Natural killer cell (primary cell): ENCODE results near the gene ITGA5. TPM values are rescaled to one million over a fixed set of nuclear protein-coding genes. Genes with fewer than 3 reads are reported as not detected.

ENCODE experiments used
- ATAC-seq, 3 donors: fragments of 150-1000 bp in 2 of 3; fragments of 200-7000 bp in 1 of 3; cut with Tn5 transposase; 1 replicate in 1 of 3; 2 replicates in 2 of 3; pipeline ENCODE4 v1.10.0; 2021; ENCODE audit warnings: mild to moderate bottlenecking in 2 of 3, moderate library complexity in 2 of 3
- DNase-seq, 2 donors: peaks; one replicate each; pipeline versions ENCODE4 v3.0.0 to v3.0.0-alpha.2; 2013 to 2021; ENCODE audit warnings: mixed read lengths in 1 of 2
- H3K27ac ChIP-seq: one replicate; pipeline ENCODE4 v1.5.1; 2013; ENCODE audit warnings: mild to moderate bottlenecking, low read length
- H3K27me3 ChIP-seq: one replicate; pipeline ENCODE4 v1.6.1; 2013; ENCODE audit warnings: low read length; ENCODE audit not compliant: control insufficient read depth, insufficient read depth
- H3K36me3 ChIP-seq: one replicate; pipeline ENCODE4 v1.6.1; 2013; ENCODE audit warnings: low read length; ENCODE audit not compliant: control insufficient read depth, insufficient read depth
- H3K4me1 ChIP-seq: one replicate; pipeline ENCODE4 v1.6.1; 2013; ENCODE audit warnings: low read length; ENCODE audit not compliant: control insufficient read depth, insufficient read depth
- H3K4me3 ChIP-seq: one replicate; pipeline ENCODE4 v1.5.1; 2013; ENCODE audit warnings: low read length
- H3K9me3 ChIP-seq: one replicate; pipeline ENCODE4 v1.6.1; 2013; ENCODE audit warnings: low read length; ENCODE audit not compliant: control insufficient read depth, insufficient read depth
- H3K27ac Mint-ChIP-seq, 2 donors: one replicate each; pipeline ENCODE4 v1.8.0; 2022; ENCODE audit warnings: mild to moderate bottlenecking in 2 of 2, mixed read lengths in 2 of 2, moderate library complexity in 1 of 2
- H3K27me3 Mint-ChIP-seq, 2 donors: one replicate each; pipeline ENCODE4 v1.8.0; 2022; ENCODE audit warnings: low read depth in 2 of 2, mixed read lengths in 2 of 2
- H3K36me3 Mint-ChIP-seq: one replicate; pipeline ENCODE4 v1.8.0; 2022; ENCODE audit warnings: mixed read lengths
- H3K4me1 Mint-ChIP-seq, 2 donors: one replicate each; pipeline ENCODE4 v1.8.0; 2022; ENCODE audit warnings: mixed read lengths in 2 of 2
- H3K4me3 Mint-ChIP-seq: one replicate; pipeline ENCODE4 v1.8.0; 2022; ENCODE audit warnings: mild to moderate bottlenecking, moderate library complexity, mixed read lengths
- H3K9me3 Mint-ChIP-seq, 2 donors: one replicate each; pipeline ENCODE4 v1.8.0; 2022; ENCODE audit warnings: mixed read lengths in 2 of 2
- WGBS: methylation state at CpG from one replicate; pipeline ENCODE4 v1.1.7; 2013; ENCODE audit warnings: missing lambda C conversion rate; ENCODE audit not compliant: insufficient coverage; 5-methylcytosine and 5-hydroxymethylcytosine counted together
- intact Hi-C: fragments of 100-400 bp; cut with micrococcal nuclease; formaldehyde crosslinking; loops from one replicate; pipeline ENCODE4 v1.14.2; 2022
- total RNA-seq, 4 donors: library from RNA; stranded (reverse); fragments of 120-200 nt in 1 of 4; gene quantifications; one replicate each; pipeline versions ENCODE4 v1.2.3 to v1.2.4, GENCODE V29; 2013 to 2022
- TF ChIP-seq, protein P1 (sequence below): fragments of 200-600 bp; IDR thresholded peaks from one replicate; pipeline ENCODE4 v1.8.0; 2022; ENCODE audit warnings: antibody characterized with exemption

Gene ITGA5
- total RNA-seq, 3 donors from 2014 or later (not counting 1 experiment from before 2014, with no cell fraction given): 177 to 232 (median 207) TPM

DNA sequence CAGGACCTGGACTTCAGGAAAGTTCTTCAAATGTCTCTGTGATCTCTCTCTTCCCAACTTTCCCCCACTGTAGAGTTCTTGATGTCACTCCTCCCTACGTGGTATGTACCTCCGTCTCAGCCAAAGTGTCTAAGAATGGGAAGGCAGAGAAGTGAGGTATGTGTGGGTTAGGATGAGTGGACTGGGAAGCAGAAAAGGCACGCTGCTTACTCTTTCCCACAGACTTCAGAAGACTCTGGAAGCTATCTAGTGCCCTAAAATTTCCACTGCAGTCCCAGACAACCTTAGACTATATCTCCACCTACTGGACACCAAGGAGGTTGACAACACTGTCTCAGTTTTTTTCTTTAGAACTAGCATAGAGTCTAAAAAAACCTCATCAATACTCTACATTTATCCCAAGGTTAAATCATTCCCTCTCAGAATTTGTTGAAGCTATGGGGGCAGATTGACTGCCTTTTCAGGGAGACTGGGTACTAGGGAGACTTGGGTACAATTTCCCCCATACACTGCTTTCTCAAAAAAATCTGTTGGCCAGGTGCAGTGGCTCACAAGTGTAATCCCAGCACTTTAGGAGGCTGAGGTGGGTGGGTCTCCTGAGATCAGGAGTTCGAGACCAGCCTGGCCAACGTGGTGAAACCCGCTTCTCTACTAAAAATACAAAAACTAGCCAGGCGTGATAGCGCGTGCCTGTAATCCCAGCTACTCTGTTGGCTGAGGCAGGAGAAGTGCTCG, 20.6 kb upstream of the ITGA5 start:
- peak overlapping the region; percentile 29 to 70 for H3K27ac Mint-ChIP-seq
- peak in 1 of 2 donors; percentile 78 for DNase-seq

DNA sequence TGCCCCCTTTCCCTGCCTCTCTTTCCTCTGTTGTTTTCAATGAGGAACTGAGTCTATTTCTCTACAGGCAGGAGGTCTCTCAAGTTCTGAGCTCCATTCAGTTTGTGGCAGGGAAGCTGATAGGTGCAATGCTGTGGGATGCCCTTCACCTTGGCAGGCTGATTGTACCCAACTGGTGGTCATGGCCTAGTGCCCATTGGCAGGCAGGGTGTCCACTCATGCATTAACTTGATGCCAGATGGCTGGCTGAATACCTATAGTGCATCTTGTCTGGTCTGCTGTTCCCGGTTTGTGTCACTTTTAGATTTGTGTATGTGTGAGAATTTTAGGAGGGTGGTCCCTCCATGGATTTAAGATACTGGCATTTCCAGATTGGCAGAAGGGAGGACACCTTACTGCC, 20.0 kb upstream of the ITGA5 start:
- H3K27me3 ChIP-seq: no peaks in the 10 kb centered on the region
- Mint-ChIP-seq H3K4me3 (no peak overlapping the region), H3K27ac (peak overlapping the region; percentile 29 to 70), H3K27me3 (no peaks in the 10 kb centered on the region), H3K36me3 (no peaks in the 10 kb centered on the region), H3K4me1 (peaks cover 30% of the 10 kb centered on the region in 2 donors), H3K9me3 (no peaks in the 10 kb centered on the region)
- peaks cover 3% of the 10 kb centered on the region for H3K4me1 ChIP-seq
- H3K36me3 ChIP-seq: no peaks in the 10 kb centered on the region
- ATAC-seq (no peak), DNase-seq (peak in 1 of 2 donors; percentile 19)
- no peak overlapping the region for H3K27ac ChIP-seq
- TF ChIP-seq, protein P1, sequence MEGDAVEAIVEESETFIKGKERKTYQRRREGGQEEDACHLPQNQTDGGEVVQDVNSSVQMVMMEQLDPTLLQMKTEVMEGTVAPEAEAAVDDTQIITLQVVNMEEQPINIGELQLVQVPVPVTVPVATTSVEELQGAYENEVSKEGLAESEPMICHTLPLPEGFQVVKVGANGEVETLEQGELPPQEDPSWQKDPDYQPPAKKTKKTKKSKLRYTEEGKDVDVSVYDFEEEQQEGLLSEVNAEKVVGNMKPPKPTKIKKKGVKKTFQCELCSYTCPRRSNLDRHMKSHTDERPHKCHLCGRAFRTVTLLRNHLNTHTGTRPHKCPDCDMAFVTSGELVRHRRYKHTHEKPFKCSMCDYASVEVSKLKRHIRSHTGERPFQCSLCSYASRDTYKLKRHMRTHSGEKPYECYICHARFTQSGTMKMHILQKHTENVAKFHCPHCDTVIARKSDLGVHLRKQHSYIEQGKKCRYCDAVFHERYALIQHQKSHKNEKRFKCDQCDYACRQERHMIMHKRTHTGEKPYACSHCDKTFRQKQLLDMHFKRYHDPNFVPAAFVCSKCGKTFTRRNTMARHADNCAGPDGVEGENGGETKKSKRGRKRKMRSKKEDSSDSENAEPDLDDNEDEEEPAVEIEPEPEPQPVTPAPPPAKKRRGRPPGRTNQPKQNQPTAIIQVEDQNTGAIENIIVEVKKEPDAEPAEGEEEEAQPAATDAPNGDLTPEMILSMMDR: no peak
- no peak overlapping the region for H3K4me3 ChIP-seq
- no peaks in the 10 kb centered on the region for H3K9me3 ChIP-seq
- 100% methylated on average over 1 of the region's 1 CpG for WGBS
- intact Hi-C loops: loop anchor here (1.0 kb wide), 1 partner anchor 40 kb away; no protein-coding TSS in a partner anchor

More for the DNA sequence above, 20.6 kb upstream of the ITGA5 start:
- intact Hi-C loops: loop anchor here (1.0 kb wide), 1 partner anchor 40 kb away; no protein-coding TSS in a partner anchor
- Histone ChIP-seq H3K4me3 (no peak overlapping the region), H3K4me1 (peaks cover 3% of the 10 kb centered on the region), H3K27ac (no peak overlapping the region), H3K27me3 (no peaks in the 10 kb centered on the region), H3K36me3 (no peaks in the 10 kb centered on the region), H3K9me3 (no peaks in the 10 kb centered on the region)
- H3K4me3 Mint-ChIP-seq: no peak overlapping the region
- H3K4me1 Mint-ChIP-seq: peaks cover 30% of the 10 kb centered on the region in 2 donors
- H3K9me3 Mint-ChIP-seq: no peaks in the 10 kb centered on the region
- no peaks in the 10 kb centered on the region for H3K27me3 Mint-ChIP-seq
- peak; percentile 85 to 92 (median 91) for ATAC-seq
- no peaks in the 10 kb centered on the region for H3K36me3 Mint-ChIP-seq
- 64% methylated on average over 8 of the region's 10 CpGs for WGBS
- TF ChIP-seq, protein P1: peak; percentile 93

DNA sequence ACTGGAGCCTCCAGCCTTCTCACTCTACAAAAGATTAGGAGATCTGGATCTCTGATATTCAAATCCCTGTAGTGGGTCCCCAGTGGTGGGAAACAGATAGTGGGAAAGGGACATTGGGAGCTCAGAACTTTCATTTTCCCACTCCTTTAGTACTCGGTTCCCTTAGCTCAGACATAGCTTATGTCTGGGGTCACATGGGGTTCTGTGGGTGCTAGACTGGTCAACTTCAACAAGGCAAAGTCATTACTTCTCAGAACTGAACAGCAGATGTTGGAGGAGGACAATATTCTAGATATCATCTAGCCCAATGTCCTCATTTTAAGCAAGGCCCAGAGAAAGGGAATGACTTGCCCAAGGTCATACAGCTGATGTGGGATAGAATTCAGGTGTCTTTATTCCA, 19.5 kb upstream of the ITGA5 start:
- DNase-seq: no peak
- Histone ChIP-seq H3K9me3 (no peaks in the 10 kb centered on the region), H3K4me3 (no peak overlapping the region), H3K27me3 (no peaks in the 10 kb centered on the region), H3K4me1 (peaks cover 3% of the 10 kb centered on the region), H3K27ac (no peak overlapping the region), H3K36me3 (no peaks in the 10 kb centered on the region)
- no peaks in the 10 kb centered on the region for H3K9me3 Mint-ChIP-seq
- H3K36me3 Mint-ChIP-seq: no peaks in the 10 kb centered on the region
- TF ChIP-seq, protein P1: no peak
- WGBS: no CpG with 5 or more reads among the region's 1 CpG
- no peak overlapping the region for H3K4me3 Mint-ChIP-seq
- intact Hi-C loops: no loop called here
- no peaks in the 10 kb centered on the region for H3K27me3 Mint-ChIP-seq
- peaks cover 30 to 31% of the 10 kb centered on the region in 2 donors for H3K4me1 Mint-ChIP-seq
- peak in 2 of 3 donors; percentile 21 to 38 for ATAC-seq
- peak overlapping the region in 1 of 2 donors; percentile 70 for H3K27ac Mint-ChIP-seq
